ENCODE measurements around the gene ABLIM2. TPM values are rescaled to one million over a fixed set of nuclear protein-coding genes. Genes with fewer than 3 reads are reported as not detected.

The ABLIM2 gene
- total and polyA plus RNA-seq, 10 of the 15 experiments (the other 5 are each of a cell fraction or from before 2014, with no cell fraction given) = 0.03 to 0.15 (median 0.05) TPM; not detected in 7

DNA sequence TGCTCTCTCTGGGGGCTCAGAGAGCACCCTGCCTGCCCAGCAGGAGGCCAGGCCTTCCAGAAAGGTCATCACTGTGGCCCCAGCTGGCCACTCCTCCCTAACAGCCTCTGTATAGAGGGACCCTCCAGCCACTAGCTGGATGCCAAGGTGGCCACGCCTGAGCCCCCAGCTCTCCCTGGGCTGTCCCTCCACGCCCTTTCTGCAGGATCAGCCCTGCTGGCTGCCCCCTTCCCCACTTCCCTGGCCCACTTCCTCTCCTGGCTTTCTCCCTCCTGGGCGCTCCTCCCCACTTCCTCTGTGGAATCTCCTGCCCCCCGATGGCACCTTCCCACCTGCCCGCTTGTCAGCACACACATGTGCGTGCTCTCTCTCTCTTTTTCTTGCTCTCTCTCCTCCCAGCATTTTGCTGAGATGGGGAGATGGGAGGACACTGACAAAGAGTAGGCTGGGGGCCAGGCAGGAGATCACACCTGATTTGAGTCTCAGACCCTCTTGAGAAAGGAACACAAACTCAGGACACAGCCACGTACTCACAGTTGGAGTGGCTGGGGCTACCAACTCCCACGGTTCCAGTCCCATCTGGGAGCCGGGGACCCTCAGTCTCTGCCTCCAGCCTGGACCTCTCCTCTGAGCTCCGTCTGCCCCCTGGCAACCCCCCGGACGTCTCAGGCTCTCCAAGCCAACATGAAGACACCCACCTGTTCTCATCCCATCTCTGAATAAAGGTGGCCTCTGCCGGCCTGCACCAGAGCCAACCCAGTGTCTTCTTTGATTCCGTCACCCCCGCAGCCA is 156.9 kb downstream of the ABLIM2 start:
- SMC1A ChIA-PET (ENCODE audit: uncharacterized antibody, unreplicated experiment) = no interaction called here
- H3K9ac ChIP-seq (ENCODE audit: control insufficient read depth, insufficient read depth, low read length) = no peak overlapping the region
- H3K27ac ChIP-seq (ENCODE audit: control insufficient read depth, insufficient read depth) = no peak overlapping the region
- H3K9me3 ChIP-seq (replicated peaks; ENCODE audit: control insufficient read depth, insufficient read depth, low read length) = no peaks in the 10 kb centered on the region
- no peaks in the 10 kb centered on the region for H3K4me1 ChIP-seq (ENCODE audit: control insufficient read depth, insufficient read depth, low read length)
- no peak for DNase-seq (ENCODE audit: low read depth, low spot score)
- CTCF ChIA-PET = interaction anchor here (0.5 kb wide), 1 partner anchor 125 kb away, joined by 3 read pairs; no protein-coding TSS in a partner anchor
- H3K27me3 ChIP-seq (replicated peaks in 1 of 2; ENCODE audit: control insufficient read depth in 2 of 2, insufficient read depth in 2 of 2, low read length in 1 of 2) = peaks cover 0 to 3% of the 10 kb centered on the region in 2 experiments; a peak in 3 of 4 replicates
- no peak for ATAC-seq
- no peaks in the 10 kb centered on the region for H4K20me1 ChIP-seq (ENCODE audit: control insufficient read depth, insufficient read depth)
- intact Hi-C loops (cut with micrococcal nuclease; ENCODE audit: unreplicated experiment) (no loop called here), in situ Hi-C loops (cut with MboI) (no loop called here)
- H2AFZ ChIP-seq (ENCODE audit: control insufficient read depth, low read depth, low read length) = no peak overlapping the region
- TF ChIP-seq CHD1 (IDR thresholded peaks at IDR 0.05; ENCODE audit: low read depth, low read length) = no peak
- no peak for TF ChIP-seq GABPA (IDR thresholded peaks at IDR 0.05; ENCODE audit: low read depth)
- no peak for TF ChIP-seq CREM (IDR thresholded peaks at IDR 0.05; ENCODE audit: low read depth)
- TF ChIP-seq KAT2A (conservative IDR thresholded peaks at IDR 0.05; ENCODE audit: control insufficient read depth, low read depth, low read length) = no peak
- TF ChIP-seq, protein P1, sequence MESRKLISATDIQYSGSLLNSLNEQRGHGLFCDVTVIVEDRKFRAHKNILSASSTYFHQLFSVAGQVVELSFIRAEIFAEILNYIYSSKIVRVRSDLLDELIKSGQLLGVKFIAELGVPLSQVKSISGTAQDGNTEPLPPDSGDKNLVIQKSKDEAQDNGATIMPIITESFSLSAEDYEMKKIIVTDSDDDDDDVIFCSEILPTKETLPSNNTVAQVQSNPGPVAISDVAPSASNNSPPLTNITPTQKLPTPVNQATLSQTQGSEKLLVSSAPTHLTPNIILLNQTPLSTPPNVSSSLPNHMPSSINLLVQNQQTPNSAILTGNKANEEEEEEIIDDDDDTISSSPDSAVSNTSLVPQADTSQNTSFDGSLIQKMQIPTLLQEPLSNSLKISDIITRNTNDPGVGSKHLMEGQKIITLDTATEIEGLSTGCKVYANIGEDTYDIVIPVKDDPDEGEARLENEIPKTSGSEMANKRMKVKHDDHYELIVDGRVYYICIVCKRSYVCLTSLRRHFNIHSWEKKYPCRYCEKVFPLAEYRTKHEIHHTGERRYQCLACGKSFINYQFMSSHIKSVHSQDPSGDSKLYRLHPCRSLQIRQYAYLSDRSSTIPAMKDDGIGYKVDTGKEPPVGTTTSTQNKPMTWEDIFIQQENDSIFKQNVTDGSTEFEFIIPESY (IDR thresholded peaks at IDR 0.05) = no peak
- no peak for TF ChIP-seq FOXK2 (IDR thresholded peaks at IDR 0.05)
- no peak overlapping the region for H3K4me2 ChIP-seq (ENCODE audit: control insufficient read depth, insufficient read depth)
- no TSS peak for BruUV-seq (replicated peaks)
- no peaks in the 10 kb centered on the region for H3K36me3 ChIP-seq (ENCODE audit: control insufficient read depth in 2 of 2, insufficient read depth in 2 of 2, low read length in 1 of 2)
- 27% methylated on average over 13 of the region's 15 CpGs for WGBS (ENCODE audit: insufficient coverage, insufficient replicate concordance, low lambda C conversion rate, missing lambda C conversion rate)
- POLR2A ChIA-PET = no interaction called here
- H3K4me3 ChIP-seq = no peak overlapping the region
- RAD21 ChIA-PET (ENCODE audit: unreplicated experiment) = no interaction called here
- no peaks in the 10 kb centered on the region for H3K79me2 ChIP-seq (ENCODE audit: control insufficient read depth, insufficient read depth, low read length)
- FAIRE-seq = no peak
